SK-N-SH (cell line): ENCODE data around the gene ALKBH6. TPM values are rescaled to one million over a fixed set of nuclear protein-coding genes. Genes with fewer than 3 reads are reported as not detected.

Source experiments
- CTCF ChIA-PET: fragments of 300-600, 350-600 bp; formaldehyde crosslinking; extraction: SDS; loops from one replicate; lab custom pipeline; 2021; lab: Yijun Ruan, JAX
- POLR2A ChIA-PET: fragments of 350-600 bp; sonication (Branson Sonifier 250); formaldehyde crosslinking; extraction: SDS; loops from one replicate; lab custom pipeline; 2020; ENCODE audit warnings: antibody characterized with exemption, inconsistent platforms; lab: Yijun Ruan, JAX
- DNase-seq: peaks from one replicate; pipeline ENCODE4 v3.0.0; 2012
- H2AFZ ChIP-seq: fragments of 200-600 bp; sonication (generic); 2 replicates; pipeline ENCODE4 v1.8.1; 2016; ENCODE audit warnings: antibody characterized with exemption, mild to moderate bottlenecking, low read depth
- H3F3A ChIP-seq: fragments of 200-600 bp; sonication (generic); replicated peaks from 2 replicates; pipeline ENCODE3; 2016; ENCODE audit warnings: antibody characterized with exemption, mild to moderate bottlenecking; ENCODE audit not compliant: insufficient read depth
- H3K27ac ChIP-seq, 2 experiments: fragments of 200-500 bp in 1 of 2; fragments of 200-600 bp in 1 of 2; sonication (Bioruptor generic) in 1 of 2; sonication (generic), shearing (Covaris generic) in 1 of 2; 2 replicates each; pipeline versions ENCODE4 v1.5.1 to v1.6.1; 2014 to 2016; ENCODE audit warnings: low read depth in 2 of 2, inconsistent platforms in 1 of 2, low read length in 1 of 2, mild to moderate bottlenecking in 1 of 2, mixed read lengths in 1 of 2
- H3K27me3 ChIP-seq: fragments of 200-600 bp; sonication (generic), shearing (Covaris generic); 2 replicates; pipeline ENCODE4 v1.6.1; 2016; ENCODE audit warnings: mixed run types; ENCODE audit not compliant: insufficient read depth
- H3K36me3 ChIP-seq, 2 experiments: fragments of 200-500 bp in 1 of 2; fragments of 200-600 bp in 1 of 2; sonication (Bioruptor generic) in 1 of 2; sonication (generic) in 1 of 2; replicated peaks in 1 of 2; 2 replicates each; pipeline versions ENCODE3 to v1.5.1; 2014 to 2016; ENCODE audit warnings: low read length in 1 of 2, mild to moderate bottlenecking in 1 of 2; ENCODE audit not compliant: insufficient read depth in 2 of 2, control insufficient read depth in 1 of 2
- H3K4me1 ChIP-seq, 2 experiments: fragments of 200-500 bp in 1 of 2; fragments of 200-600 bp in 1 of 2; sonication (Bioruptor generic) in 1 of 2; sonication (generic), shearing (Covaris generic) in 1 of 2; 2 replicates each; pipeline versions ENCODE4 v1.5.1 to v1.6.1; 2014 to 2016; ENCODE audit warnings: low read depth in 1 of 2, low read length in 1 of 2, mixed run types in 1 of 2; ENCODE audit not compliant: insufficient read depth in 2 of 2, control insufficient read depth in 1 of 2
- H3K4me2 ChIP-seq: fragments of 200-600 bp; sonication (generic), shearing (Covaris generic); 2 replicates; pipeline ENCODE4 v1.6.1; 2017; ENCODE audit warnings: mixed run types
- H3K4me3 ChIP-seq, 2 experiments: fragments of 200-500 bp in 1 of 2; fragments of 200-600 bp in 1 of 2; sonication (Bioruptor generic) in 1 of 2; sonication (generic), shearing (Covaris generic) in 1 of 2; 2 replicates each; pipeline versions ENCODE4 v1.5.1 to v1.8.1; 2014 to 2016; ENCODE audit warnings: low read depth in 2 of 2, inconsistent platforms in 1 of 2, low read length in 1 of 2, mild to moderate bottlenecking in 1 of 2, mixed read lengths in 1 of 2, moderate library complexity in 1 of 2
- H3K79me2 ChIP-seq: fragments of 200-600 bp; sonication (generic); 2 replicates; pipeline ENCODE4 v1.8.1; 2017; ENCODE audit warnings: mild to moderate bottlenecking; ENCODE audit not compliant: insufficient read depth
- H3K9ac ChIP-seq: fragments of 200-600 bp; sonication (generic); 2 replicates; pipeline ENCODE4 v1.6.1; 2017; ENCODE audit warnings: mixed run types
- H3K9me2 ChIP-seq: fragments of 200-600 bp; sonication (generic); 2 replicates; pipeline ENCODE4 v1.6.1; 2017; ENCODE audit warnings: mixed run types
- H3K9me3 ChIP-seq: fragments of 200-600 bp; sonication (generic); 2 replicates; pipeline ENCODE4 v1.6.1; 2017; ENCODE audit warnings: mixed run types, mild to moderate bottlenecking, moderate library complexity
- H4K20me1 ChIP-seq: fragments of 200-600 bp; sonication (generic); 2 replicates; pipeline ENCODE4 v1.6.1; 2017; ENCODE audit warnings: mild to moderate bottlenecking, mixed run types; ENCODE audit not compliant: insufficient read depth
- CTCF ChIP-seq: fragments of 200-600 bp; sonication (generic); IDR thresholded peaks from 2 replicates; pipeline ENCODE4 v1.6.1; 2017; ENCODE audit warnings: antibody characterized with exemption, mild to moderate bottlenecking, moderate library complexity
- ELF1 ChIP-seq: IDR thresholded peaks from 2 replicates; pipeline ENCODE4 v1.4.0; 2012
- GATA2 ChIP-seq: sonication (generic); formaldehyde crosslinking; IDR thresholded peaks from 2 replicates; pipeline ENCODE4 v1.5.0; 2020; ENCODE audit warnings: mild to moderate bottlenecking, missing genetic modification reagents
- JUND ChIP-seq: IDR thresholded peaks from 2 replicates; pipeline ENCODE4 v1.4.0; 2012
- MEF2A ChIP-seq: IDR thresholded peaks from 2 replicates; pipeline ENCODE4 v1.4.0; 2012; ENCODE audit warnings: low read depth, borderline replicate concordance
- MXI1 ChIP-seq: IDR thresholded peaks from 2 replicates; pipeline ENCODE4 v1.6.1; 2012; ENCODE audit warnings: mild to moderate bottlenecking, low read depth, low read length, improper control_type of control experiment
- PBX3 ChIP-seq: IDR thresholded peaks from 2 replicates; pipeline ENCODE4; 2012
- SIN3A ChIP-seq: IDR thresholded peaks from 2 replicates; pipeline ENCODE4 v1.6.1; 2012; ENCODE audit warnings: low read depth, mild to moderate bottlenecking, low read length, moderate library complexity, borderline replicate concordance
- SMC3 ChIP-seq: IDR thresholded peaks from 2 replicates; pipeline ENCODE4 v1.6.1; 2012; ENCODE audit warnings: low read depth, low read length, improper control_type of control experiment
- TEAD4 ChIP-seq: IDR thresholded peaks from 2 replicates; pipeline ENCODE4 v1.4.0; 2012; ENCODE audit warnings: mild to moderate bottlenecking, borderline replicate concordance; ENCODE audit not compliant: insufficient read depth
- ZBTB33 ChIP-seq: IDR thresholded peaks from 2 replicates; pipeline ENCODE4 v1.4.0; 2012; ENCODE audit warnings: low read depth, borderline replicate concordance
- WGBS: methylation state at CpG from one replicate; pipeline ENCODE4 v1.1.6; 2017; ENCODE audit warnings: low lambda C conversion rate; 5-methylcytosine and 5-hydroxymethylcytosine counted together
- polyA plus RNA-seq, 3 experiments: library from polyadenylated mRNA; depleted of rRNA; stranded (reverse); fragments of >200 nt; gene quantifications; 2 replicates each; pipeline ENCODE4 v1.2.3, GENCODE V29; 2012

ALKBH6 gene
- polyA plus RNA-seq, 1 of the 3 experiments (the other 2 are of a cell fraction), result 29.9 TPM

GRCh38 chr19:36028313-36029041 lies 14.5 kb upstream of the ALKBH6 start:
- CTCF ChIA-PET, result interaction anchor here (0.6 to 1.1 kb wide), 2 partner anchors 73 to 146 kb away, joined by 3 read pairs; no protein-coding TSS in a partner anchor
- Histone ChIP-seq H3K27ac (no peak overlapping the region), H4K20me1 (no peaks in the 10 kb centered on the region), H3K9me2 (no peaks in the 10 kb centered on the region), H3K36me3 (peaks cover 1 to 20% of the 10 kb centered on the region in 2 experiments), H3K9me3 (no peaks in the 10 kb centered on the region), H3K79me2 (0 out of 2 replicates have a peak, but pooled peaks cover 5% of the 10 kb centered on the region), H3K4me3 (no peak overlapping the region), H3K27me3 (no peaks in the 10 kb centered on the region), H3K4me2 (no peak overlapping the region), H3F3A (peaks cover 2% of the 10 kb centered on the region), H2AFZ (no peak overlapping the region), H3K9ac (no peak overlapping the region), H3K4me1 (peaks cover 0 to 3% of the 10 kb centered on the region in 2 experiments; a peak in 1 of 4 replicates)
- no peak for TF ChIP-seq GATA2 (CRISPR knock-in tag)
- no peak for TF ChIP-seq JUND
- no peak for TF ChIP-seq CTCF
- no peak for TF ChIP-seq ZBTB33
- TF ChIP-seq ELF1, result no peak
- POLR2A ChIA-PET, result interaction anchor here (0.6 kb wide), 1 partner anchor 11 kb away, joined by 6 read pairs; no protein-coding TSS in a partner anchor
- peak; percentile 11 for DNase-seq
- WGBS, result 90% methylated on average over 10 of the region's 10 CpGs

- Histone ChIP-seq H3K27me3 (no peaks in the 10 kb centered on the region), H4K20me1 (no peaks in the 10 kb centered on the region), H3K4me3 (no peak overlapping the region), H3K4me1 (no peaks in the 10 kb centered on the region; a peak in 1 of 4 replicates), H3K9me2 (no peaks in the 10 kb centered on the region), H2AFZ (no peak overlapping the region), H3F3A (peaks cover 2% of the 10 kb centered on the region), H3K9ac (no peak overlapping the region), H3K4me2 (no peak overlapping the region), H3K79me2 (0 out of 2 replicates have a peak, but pooled peaks cover 5% of the 10 kb centered on the region), H3K36me3 (peaks cover 3 to 20% of the 10 kb centered on the region in 2 experiments), H3K9me3 (no peaks in the 10 kb centered on the region), H3K27ac (no peak overlapping the region)
- DNase-seq, result no peak
- TF ChIP-seq GATA2 (CRISPR knock-in tag), result no peak
- no peak for TF ChIP-seq SMC3
- TF ChIP-seq MXI1, result no peak
- no peak for TF ChIP-seq JUND
- TF ChIP-seq SIN3A, result no peak
- no peak for TF ChIP-seq TEAD4
- no peak for TF ChIP-seq ZBTB33
- no peak for TF ChIP-seq PBX3
- no peak for TF ChIP-seq MEF2A
- WGBS, result 93% methylated on average over 6 of the region's 6 CpGs
- ChIA-PET POLR2A (no interaction called here), CTCF (interaction anchor here (1.1 kb wide), 1 partner anchor 146 kb away, joined by 3 read pairs; no protein-coding TSS in a partner anchor)
Measured at GRCh38 chr19:36027696-36028095, 13.7 kb upstream of the ALKBH6 start.
